NCI-H1092 (cell line): ENCODE measurements around the gene ZCCHC8.
"Not testable (repeated sequence)": the region's sequence is repeated elsewhere in the genome, so short reads cannot be mapped to it uniquely, and the experiment has no call there.

Experiments used
- DNase-seq: peaks from one replicate; lab custom pipeline; 2025; lab: John Stamatoyannopoulos, UW

Gene ZCCHC8

GRCh38 chr12:122471324-122472226, 29.2 kb downstream of the ZCCHC8 start:
- DNase-seq, result peak; percentile 0

- DNase-seq, result not testable (repeated sequence)
Measured at GRCh38 chr12:122470576-122470975, 30.2 kb downstream of the ZCCHC8 start.

GRCh38 chr12:122469856-122470255, 30.9 kb downstream of the ZCCHC8 start:
- not testable (repeated sequence) for DNase-seq

GRCh38 chr12:122467983-122468382, 32.7 kb downstream of the ZCCHC8 start:
- DNase-seq, result no peak

- not testable (repeated sequence) for DNase-seq
Measured at GRCh38 chr12:122464317-122465042, 36.3 kb downstream of the ZCCHC8 start.

GRCh38 chr12:122460641-122461040, 40.1 kb downstream of the ZCCHC8 start:
- no peak for DNase-seq

- no peak for DNase-seq
Measured at GRCh38 chr12:122460061-122460460, 40.7 kb downstream of the ZCCHC8 start.

- DNase-seq, result no peak
Measured at GRCh38 chr12:122459211-122459610, 41.5 kb downstream of the ZCCHC8 start.

- no peak for DNase-seq
Measured at GRCh38 chr12:122458105-122459035, 42.4 kb downstream of the ZCCHC8 start.

- no peak for DNase-seq
Measured at GRCh38 chr12:122457627-122458026, 43.1 kb downstream of the ZCCHC8 start.

GRCh38 chr12:122454739-122455138, 46.0 kb downstream of the ZCCHC8 start:
- DNase-seq, result no peak

- DNase-seq, result no peak
Measured at GRCh38 chr12:122454250-122454721, 46.4 kb downstream of the ZCCHC8 start.

- DNase-seq, result no peak
Measured at GRCh38 chr12:122452701-122453285, 47.9 kb downstream of the ZCCHC8 start.

GRCh38 chr12:122449317-122449716, 51.4 kb downstream of the ZCCHC8 start:
- DNase-seq, result no peak

GRCh38 chr12:122447825-122448224, 52.9 kb downstream of the ZCCHC8 start:
- DNase-seq, result not testable (repeated sequence)

GRCh38 chr12:122446390-122446789, 54.3 kb downstream of the ZCCHC8 start:
- DNase-seq, result not testable (repeated sequence)

- DNase-seq, result not testable (repeated sequence)
Measured at GRCh38 chr12:122444071-122444470, 56.7 kb downstream of the ZCCHC8 start.

GRCh38 chr12:122438822-122439221, 61.9 kb downstream of the ZCCHC8 start:
- DNase-seq, result not testable (repeated sequence)

GRCh38 chr12:122437656-122438121, 63.0 kb downstream of the ZCCHC8 start:
- no peak for DNase-seq

- DNase-seq, result no peak
Measured at GRCh38 chr12:122435186-122435585, 65.5 kb downstream of the ZCCHC8 start.

GRCh38 chr12:122429043-122429442, 71.7 kb downstream of the ZCCHC8 start:
- not testable (repeated sequence) for DNase-seq
